Forelimb muscle (tissue), 1 donor: Measurements from ENCODE around the gene GARNL3. TPM values are rescaled to one million over a fixed set of nuclear protein-coding genes. Genes with fewer than 3 reads are reported as not detected.

Experiments used
- DNase-seq: peaks from one replicate; pipeline ENCODE4 v3.0.0-alpha.2; 2013; ENCODE audit warnings: low read depth
- polyA plus RNA-seq: library from polyadenylated mRNA; unstranded; fragments of 120-200 nt; gene quantifications from one replicate; pipeline ENCODE4 v1.2.1, GENCODE V29; 2013; ENCODE audit not compliant: insufficient read length

GARNL3 gene
- polyA plus RNA-seq, 1 donor = 15.8 TPM

DNA sequence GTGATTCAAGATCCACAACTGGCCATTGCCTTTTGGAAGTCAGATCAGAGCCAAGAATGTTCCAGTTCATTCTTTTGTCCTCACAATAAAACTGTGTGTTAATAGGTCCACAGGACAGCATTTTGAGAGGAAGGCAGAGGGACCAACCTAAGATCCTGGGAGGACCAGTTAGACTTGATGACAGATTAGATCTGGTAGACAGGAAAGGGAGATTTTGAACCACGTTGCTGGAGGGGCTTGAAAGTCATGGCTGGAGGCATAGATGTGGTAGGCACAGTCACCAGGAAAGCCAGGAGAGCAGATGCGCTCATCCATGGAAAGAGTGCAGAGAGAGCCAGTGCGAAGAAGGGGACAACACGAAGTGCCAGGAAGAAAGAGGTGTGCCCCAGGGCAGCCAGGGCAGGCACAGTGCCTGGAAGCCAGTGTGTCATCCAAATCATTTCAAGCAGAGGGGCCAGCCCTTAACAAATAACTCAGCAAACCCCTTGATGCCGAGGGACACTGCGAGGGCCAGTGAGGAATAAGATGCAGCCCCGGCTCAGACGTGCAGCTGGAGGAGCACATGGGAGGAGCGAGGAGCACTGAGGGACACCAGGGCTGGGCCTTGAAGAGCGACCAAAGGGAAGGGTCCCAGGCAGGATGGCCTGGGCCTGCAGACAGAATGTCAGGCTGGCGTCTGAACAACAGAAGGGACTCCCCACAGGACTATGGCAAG lies 119.6 kb downstream of the GARNL3 start:
- no peak for DNase-seq

DNA sequence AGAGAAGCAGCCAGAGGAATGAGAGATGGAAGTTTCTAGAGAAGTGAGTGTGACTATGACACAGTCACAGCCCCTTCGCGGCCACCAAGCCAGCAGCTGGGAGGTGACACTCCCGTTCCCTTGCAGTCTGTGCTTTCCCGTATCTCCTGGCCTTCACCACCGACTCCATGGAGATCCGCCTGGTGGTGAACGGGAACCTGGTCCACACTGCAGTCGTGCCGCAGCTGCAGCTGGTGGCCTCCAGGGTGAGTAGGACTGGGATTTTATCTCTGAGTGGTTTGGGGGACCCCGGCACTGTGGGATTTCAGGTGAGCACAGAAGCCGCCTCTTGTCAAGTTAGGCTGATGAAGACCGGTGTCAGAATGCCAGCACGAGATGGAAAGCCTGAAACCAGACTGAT lies 120.3 kb downstream of the GARNL3 start:
- DNase-seq = no peak

DNA sequence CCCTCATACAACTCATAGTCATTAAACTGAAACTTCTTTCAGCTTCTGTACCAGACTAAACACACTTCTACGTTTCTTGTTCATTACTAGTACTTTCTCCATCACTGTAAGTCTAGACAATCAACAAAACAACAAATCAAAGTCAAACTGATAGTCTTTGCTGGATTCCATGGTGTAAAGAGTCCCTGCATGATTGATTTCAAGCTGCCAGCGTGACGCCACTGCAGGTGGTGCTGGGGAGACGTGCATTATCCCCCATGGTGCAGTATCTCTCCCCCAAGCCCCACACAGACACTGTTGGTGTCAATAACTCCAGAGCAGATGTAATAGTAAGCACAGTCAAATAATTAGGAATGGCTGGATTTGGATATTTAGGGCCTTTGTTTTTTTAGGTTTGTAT lies 121.7 kb downstream of the GARNL3 start:
- DNase-seq = no peak

DNA sequence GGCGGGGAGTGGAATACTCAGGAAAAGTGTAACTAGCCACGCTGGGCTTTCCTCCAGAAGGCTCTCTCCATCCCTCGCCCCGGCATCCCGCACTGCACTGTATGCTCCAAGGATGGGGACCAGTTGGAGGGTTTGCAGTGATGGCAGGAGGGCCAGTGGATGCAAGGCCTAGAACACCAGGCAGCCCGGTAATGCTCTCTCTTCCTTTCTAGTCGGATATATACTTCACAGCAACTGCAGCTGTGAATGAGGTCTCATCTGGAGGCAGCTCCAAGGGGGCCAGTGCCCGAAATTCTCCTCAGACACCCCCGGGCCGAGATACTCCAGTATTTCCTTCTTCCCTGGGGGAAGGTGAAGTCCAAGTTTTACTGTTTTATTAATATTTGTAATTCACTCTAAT lies 122.4 kb downstream of the GARNL3 start:
- no peak for DNase-seq

DNA sequence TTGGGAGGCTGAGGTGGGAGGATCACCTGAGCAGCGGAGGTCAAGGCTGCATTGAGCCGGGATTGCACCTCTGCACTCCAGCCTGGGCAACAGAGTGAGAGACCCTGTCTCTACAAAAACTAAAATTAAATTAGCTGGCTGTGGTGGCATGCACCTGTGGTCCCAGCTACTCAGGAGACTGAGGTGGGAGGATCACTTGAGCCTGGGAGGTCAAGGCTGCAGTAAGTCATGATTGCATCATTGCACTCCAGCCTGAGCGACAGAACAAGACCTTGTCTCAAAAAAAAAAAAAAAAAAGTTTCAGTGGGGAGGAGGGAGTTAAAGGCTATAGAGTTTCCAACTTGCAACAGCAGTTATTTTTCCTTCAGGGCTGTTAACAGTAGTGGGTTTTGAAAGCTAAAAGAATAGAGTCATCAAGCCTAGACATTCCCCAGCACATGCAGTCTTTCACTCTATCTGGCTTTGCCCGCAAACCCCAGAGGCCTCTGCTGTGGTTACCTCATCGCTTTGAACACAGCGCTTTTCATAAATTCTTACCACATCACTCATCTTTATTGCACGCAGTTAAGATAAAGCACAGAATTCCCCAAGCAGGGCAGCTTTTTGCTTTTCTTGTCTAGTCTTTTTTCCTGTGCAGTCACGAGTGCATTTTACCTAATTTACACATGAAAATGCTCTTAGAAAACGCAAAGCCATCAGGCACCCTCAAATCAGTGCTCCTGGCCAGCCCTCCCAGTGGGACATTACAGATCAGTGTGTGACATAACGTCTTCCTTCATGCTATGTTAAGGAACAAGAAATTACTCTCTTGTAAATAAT lies 123.7 kb downstream of the GARNL3 start:
- DNase-seq = no peak

DNA sequence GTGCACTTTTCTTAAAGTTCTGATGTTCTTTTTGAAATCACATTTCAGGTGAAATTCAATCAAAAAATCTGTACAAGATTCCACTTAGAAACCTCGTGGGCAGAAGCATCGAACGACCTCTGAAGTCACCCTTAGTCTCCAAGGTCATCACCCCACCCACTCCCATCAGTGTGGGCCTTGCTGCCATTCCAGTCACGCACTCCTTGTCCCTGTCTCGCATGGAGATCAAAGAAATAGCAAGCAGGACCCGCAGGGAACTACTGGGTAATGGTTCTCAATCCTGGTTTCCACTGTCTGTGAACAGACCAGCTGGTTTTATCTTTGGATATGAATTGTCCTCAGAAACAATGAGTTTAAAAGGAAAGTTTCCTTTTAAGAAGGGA lies 124.3 kb downstream of the GARNL3 start:
- DNase-seq = no peak

DNA sequence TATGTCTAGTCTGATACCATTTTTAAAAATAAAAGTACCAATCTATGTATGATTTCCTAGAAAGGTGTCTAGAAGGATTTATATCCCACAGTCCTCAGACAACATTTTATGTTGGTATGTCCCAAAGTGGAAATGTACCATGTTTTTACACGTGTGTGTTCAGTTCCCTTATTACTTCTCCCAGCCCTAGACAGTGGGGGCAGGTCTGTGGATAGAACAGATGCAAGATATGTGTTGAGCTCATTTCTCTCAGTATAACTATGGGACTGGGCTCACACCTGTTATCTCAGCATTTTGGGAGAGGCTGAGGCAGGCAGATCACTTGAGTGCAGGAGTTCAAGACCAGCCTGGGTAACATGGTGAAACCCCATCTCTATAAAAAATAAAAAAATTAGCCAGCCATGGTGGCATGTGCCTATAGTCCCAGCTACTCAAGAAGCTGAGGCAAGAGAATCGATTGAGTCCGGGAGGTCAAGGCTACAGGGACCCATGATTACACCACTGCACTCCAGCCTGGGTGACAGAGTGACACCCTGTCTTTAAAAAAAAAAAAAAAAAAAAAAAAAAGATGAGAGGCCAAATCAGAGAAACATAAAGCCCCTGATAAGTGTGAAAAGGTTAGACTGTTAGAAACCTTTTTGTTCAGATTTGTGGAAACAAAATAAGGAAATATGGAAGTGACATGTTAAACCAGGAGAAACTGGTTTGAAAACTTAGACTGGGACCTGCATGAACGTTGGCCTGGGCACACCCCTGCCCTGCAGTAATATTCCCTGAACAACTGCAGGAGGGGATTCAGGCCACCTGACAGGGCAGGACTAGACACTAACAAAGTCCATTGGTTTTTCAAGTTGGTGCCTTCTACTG lies 125.0 kb downstream of the GARNL3 start:
- no peak for DNase-seq

DNA sequence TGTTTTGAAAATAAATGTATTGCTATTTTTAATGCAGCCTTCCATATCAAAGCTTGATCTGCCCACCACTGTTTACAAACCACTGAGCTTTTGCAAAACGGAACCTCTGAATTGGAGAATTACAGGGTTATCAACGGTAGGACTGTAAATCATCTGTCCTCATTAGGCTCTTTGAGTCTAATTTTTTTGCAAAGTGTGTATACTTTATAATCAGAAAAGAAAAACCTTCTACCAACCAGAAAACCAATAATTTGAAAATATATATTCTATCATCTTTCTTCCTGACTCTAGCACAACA lies 125.6 kb downstream of the GARNL3 start:
- no peak for DNase-seq

DNA sequence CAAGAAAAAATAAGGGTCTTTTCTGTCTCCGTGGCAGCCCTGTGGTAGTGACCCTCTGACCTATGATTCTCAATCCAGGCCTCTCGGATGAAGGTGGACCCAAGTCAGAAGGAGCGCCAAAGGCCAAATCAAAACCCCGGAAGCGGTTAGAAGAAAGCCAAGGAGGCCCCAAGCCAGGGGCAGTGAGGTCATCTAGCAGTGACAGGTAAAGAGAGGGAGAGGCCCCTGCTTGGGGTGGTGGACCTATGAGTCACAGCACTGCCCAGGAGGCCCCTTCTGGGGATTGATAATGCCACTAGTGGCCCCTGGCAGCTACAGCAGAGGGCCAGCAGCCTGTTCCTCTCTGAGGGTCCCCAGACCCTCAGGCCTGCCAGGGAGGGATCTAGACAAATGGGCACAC lies 126.0 kb downstream of the GARNL3 start:
- DNase-seq = no peak

DNA sequence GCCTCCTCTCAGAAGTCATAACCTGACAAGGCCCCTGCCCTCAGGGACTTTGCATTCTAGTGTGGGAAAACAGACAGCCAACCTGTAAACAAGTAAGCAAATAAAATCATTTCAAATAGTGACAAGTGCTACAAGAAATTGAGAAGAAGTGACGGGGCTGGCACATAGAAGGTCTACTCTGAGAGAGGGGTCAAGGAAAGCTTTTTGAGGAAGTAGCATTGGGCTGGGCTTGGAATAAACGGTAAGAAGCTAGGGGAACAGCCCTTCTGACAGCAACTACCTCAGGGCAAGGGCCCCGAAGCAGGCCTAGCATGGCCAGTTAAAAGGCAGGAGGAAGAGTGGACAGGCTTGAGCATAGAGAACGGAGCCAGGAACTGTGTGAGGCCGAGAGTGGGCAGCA lies 127.6 kb downstream of the GARNL3 start:
- DNase-seq = no peak

DNA sequence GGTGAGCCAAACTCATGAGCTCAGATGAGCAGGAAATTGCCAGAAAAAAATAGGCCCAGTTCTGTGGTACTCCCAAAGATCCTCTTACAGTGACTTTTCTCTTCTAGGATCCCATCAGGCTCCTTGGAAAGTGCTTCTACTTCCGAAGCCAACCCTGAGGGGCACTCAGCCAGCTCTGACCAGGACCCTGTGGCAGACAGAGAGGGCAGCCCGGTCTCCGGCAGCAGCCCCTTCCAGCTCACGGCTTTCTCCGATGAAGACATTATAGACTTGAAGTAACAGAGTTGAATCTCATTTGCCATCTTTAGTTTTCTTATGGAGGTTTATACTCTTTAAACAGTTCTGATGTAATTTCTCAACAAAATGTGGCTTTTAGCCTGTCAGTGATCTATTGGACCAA lies 128.4 kb downstream of the GARNL3 start:
- DNase-seq = no peak

DNA sequence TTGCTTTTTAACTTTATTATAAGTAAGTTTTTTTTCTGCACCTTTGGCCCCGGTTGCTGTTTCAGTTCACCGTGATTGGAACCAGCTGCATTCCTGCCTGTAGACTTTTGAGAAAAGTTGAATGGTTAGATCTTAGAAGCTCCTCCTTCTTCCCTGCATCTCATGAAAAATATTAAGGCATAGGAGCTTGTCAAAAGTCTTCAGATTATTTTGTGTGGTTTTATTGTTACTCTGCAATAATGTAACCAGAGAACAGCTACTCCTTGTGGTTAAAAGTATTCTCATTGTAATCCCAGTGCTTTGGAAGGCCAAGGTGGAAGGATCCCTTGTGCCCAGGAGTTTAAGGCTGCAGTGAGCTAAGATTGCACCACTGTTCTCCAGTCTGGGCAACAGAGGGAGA lies 129.1 kb downstream of the GARNL3 start:
- no peak for DNase-seq

DNA sequence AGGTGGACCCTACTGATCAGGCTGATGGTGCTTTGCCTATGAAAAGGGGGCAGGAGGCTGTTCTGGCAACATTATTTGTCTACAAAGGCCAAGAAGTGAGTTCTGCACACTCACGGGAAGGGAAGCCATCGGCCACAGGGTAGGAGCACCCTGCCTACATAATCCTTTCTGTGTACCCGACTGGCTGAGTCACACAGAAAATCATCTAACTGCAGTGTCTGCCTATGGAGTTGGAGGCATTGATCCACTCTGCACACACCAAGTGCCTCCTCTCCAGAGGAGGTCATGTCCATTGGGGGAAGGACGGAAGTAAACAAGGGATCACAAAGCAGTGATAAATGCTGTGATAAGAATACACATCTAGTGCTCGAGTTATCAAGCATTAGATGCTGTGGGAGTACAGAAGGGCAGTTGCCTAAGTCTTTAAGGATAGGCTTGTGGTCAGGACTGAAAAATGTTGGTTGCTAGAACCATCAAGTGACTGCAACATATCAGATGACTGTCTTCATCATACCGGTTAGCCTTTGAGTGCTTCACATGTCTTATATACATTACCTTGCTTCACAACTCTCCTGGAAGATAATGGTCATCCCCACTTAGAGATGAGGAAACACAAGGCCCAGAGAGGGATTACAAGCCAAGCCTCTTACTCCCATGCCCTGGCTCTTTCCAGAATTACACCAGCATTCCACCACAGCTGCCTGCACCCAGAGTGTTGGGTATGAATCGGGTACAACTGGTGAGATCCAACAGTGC lies 131.1 kb downstream of the GARNL3 start:
- no peak for DNase-seq

DNA sequence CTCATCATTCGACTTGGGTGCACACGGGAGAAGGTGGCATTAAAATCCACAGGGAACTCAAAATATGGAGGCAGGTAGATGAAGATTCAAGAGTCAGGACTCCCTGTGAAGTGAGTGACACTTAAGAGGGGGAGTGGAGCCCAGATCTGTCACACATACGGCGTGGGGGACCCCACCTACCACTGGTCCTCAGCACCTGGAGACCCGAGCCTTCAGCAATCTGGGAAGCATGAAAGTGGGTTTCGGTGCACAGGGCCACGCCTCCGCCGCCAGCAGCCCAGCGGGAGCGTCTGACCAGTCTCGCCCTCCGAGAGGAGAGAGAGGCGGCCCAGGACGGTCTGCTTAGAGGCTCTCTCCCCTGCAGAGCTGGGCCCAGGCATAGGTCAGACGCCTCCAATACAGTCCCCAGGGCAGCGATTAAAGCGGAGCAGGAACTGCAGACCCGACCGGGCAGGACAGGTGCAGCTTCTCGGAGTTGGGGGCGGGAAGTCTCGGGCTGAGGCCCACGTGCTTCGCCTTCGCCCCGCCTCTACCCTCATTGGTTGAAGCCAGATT lies 131.8 kb downstream of the GARNL3 start:
- DNase-seq = no peak

DNA sequence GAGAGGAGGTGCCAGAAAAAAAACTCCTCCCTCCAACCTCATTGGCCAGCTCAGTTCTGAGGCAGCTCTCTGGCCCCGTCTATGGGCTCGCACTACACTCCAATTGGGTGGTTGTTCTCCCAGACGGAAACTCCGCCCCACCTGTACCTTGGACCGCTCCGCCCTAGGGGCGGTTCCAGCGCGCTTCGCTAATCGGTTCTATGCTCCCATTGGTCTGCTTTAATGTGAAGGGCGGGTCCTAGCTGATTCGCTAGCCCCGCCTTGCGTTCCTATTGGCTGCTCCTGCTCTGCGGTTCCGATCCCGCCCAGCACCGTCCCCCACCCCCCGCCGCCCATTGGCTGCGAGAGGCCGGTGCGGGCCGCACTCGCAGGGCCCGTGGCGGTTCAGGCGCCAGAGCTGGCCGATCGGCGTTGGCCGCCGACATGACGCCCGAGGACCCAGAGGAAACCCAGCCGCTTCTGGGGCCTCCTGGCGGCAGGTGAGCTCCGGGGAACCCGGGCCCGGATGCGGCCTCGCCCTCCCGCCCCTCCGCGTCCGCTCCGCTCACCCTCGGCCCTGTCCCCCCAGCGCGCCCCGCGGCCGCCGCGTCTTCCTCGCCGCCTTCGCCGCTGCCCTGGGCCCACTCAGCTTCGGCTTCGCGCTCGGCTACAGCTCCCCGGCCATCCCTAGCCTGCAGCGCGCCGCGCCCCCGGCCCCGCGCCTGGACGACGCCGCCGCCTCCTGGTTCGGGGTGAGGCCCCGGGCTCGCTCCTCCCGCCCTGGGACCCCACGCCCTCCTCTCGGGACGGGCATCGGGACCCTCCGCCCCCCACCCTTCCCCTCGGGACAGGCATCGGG lies 132.5 kb downstream of the GARNL3 start, which contains the start of gene SLC2A8:
Gene SLC2A8, plus strand, starts transcription at position 362 of the 838 bp plus-strand sequence. Its CDS starts 62 bp downstream, at position 424.
- peak; percentile 99 for DNase-seq

DNA sequence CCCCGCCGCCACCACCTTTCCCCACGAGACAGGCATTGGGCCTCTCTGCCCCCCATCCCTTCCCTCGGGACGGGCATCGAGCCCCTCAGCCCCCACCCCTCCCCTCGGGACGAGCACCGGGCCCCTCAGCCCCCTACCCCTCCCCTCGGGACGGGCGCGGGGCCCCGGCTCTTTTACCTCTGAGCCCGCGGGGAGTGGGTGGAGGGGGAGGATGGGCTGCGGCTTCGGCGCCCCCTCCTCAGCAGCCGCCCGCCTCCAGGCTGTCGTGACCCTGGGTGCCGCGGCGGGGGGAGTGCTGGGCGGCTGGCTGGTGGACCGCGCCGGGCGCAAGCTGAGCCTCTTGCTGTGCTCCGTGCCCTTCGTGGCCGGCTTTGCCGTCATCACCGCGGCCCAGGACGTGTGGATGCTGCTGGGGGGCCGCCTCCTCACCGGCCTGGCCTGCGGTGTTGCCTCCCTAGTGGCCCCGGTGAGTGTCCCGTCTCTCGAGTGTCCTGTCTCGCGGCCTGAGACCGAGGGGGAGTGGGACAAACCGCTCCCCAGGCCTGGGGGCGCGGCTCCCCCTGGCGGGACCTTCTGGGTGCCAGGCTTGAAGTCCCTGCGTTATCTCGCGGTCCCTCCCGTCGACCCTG lies 133.2 kb downstream of the GARNL3 start:
- no peak for DNase-seq

DNA sequence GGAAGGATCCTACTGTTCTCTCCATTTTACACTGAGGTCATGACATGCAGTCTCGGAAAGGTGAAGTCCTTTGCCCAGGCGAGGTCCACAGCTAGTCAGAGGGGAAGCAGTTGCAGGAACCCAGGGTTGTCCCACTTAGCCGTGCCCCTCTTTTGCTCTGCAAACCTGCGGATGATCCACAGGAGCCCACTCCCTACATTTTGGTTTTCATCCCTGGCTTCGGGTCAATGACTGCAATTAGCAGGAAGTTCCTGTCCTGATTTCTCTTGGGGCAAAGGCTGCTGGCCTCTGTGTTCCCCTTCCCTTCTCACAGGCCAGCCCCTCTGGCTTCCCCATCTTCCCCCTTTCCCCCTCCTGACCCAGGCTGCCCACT lies 133.7 kb downstream of the GARNL3 start:
- no peak for DNase-seq

DNA sequence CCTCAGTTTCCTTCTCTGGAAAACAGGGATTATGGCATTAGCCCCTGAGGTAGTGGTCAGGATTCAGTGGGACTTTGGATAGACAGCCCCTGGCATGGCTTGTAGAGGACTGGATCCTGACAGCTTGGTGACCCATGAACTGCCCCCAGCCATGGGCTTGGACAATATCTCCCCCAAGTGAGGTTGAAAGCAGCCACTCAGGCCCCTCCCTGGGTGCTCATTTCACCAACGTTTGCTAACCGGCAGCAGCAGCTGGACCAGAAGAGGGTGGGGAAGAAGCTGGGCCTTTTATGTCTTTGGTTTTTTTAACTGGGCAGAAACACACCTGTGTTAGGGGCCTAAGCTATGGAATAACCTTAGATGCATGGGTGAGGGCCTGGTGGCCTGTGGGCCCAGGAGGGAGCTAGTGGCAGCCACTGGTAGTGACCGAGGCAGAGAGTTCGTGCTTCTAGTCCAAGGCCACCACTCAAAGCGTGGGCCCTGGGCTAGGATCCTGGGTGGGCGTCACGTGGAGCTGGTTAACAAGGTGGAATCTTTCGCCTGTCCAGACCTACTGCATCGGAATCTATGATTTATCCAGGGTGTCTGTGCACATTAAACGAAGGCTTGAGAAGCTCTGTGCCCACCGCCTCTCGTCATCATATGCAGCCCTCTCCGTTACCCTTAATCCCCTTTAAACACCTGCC lies 134.3 kb downstream of the GARNL3 start:
- no peak for DNase-seq

DNA sequence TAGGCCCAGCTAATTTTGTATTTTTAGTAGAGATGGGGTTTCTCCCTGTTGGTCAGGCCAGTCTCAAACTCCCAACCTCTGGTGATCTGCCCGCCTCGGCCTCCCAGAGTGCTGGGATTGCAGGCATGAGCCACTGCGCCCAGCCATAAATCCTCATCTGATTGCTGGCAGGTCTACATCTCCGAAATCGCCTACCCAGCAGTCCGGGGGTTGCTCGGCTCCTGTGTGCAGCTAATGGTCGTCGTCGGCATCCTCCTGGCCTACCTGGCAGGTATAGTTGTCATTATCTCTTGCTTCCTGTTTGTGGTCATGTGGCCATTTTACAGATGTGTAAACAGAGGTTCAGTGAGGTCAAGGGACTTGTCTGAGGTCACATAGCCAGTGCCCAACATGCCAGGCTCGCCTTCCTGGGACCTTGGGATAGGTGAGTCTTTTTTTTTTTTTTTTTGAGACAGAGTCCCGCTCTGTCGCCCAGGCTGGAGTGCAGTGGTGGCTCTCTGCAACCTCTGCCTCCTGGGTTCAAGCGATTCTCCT lies 135.2 kb downstream of the GARNL3 start:
- DNase-seq = no peak
